Measurements from ENCODE around the gene NDEL1. TPM values are rescaled to one million over a fixed set of nuclear protein-coding genes. Genes with fewer than 3 reads are reported as not detected.

The NDEL1 gene
- total RNA-seq, 1 experiment from 2014 or later: 38.4 TPM

DNA sequence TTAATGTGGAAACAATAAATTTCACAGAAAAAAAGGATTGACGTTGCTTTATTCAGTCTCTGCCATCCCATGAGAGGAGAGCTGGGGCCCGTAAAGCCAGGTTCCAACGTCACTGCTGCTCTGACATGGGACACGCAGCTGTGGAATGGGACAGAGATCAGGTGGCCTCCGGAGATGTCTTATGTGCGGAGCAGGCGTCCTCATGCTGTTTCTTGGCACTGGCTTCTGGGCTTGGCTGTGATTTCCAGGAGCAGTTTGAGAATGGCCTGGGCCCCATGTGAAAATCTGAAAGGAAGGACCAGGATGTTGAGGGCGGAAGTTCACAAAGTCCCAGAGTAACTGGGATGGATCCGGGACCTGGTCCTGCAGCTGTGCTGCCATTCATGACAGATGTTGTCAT is 32.4 kb downstream of the NDEL1 start:
- no peaks in the 10 kb centered on the region for H3K23me2 ChIP-seq (ENCODE audit: insufficient read length, low read depth, low read length, poor library complexity, severe bottlenecking)
- no peaks in the 10 kb centered on the region for H3K79me2 ChIP-seq (ENCODE audit: insufficient read depth, low read length)
- H3K4me2 ChIP-seq (ENCODE audit: insufficient read depth, insufficient read length, low read length): no peak overlapping the region
- H3K4me1 ChIP-seq (ENCODE audit: insufficient read depth, low read length): no peaks in the 10 kb centered on the region
- H2BK12ac ChIP-seq (ENCODE audit: insufficient read length, low read depth, low read length): no peak overlapping the region
- H3K18ac ChIP-seq (ENCODE audit: insufficient read length, low read depth, low read length): no peak overlapping the region
- no peak overlapping the region for H2BK120ac ChIP-seq (ENCODE audit: low read depth, low read length, poor library complexity, severe bottlenecking)
- no peak overlapping the region for H2AFZ ChIP-seq (ENCODE audit: low read length)
- no peak for DNase-seq
- H3K9me3 ChIP-seq (ENCODE audit: control insufficient read depth, low read depth, low read length): no peaks in the 10 kb centered on the region
- no peak overlapping the region for H3K4ac ChIP-seq (ENCODE audit: low read depth, low read length)
- TF ChIP-seq, protein P1, sequence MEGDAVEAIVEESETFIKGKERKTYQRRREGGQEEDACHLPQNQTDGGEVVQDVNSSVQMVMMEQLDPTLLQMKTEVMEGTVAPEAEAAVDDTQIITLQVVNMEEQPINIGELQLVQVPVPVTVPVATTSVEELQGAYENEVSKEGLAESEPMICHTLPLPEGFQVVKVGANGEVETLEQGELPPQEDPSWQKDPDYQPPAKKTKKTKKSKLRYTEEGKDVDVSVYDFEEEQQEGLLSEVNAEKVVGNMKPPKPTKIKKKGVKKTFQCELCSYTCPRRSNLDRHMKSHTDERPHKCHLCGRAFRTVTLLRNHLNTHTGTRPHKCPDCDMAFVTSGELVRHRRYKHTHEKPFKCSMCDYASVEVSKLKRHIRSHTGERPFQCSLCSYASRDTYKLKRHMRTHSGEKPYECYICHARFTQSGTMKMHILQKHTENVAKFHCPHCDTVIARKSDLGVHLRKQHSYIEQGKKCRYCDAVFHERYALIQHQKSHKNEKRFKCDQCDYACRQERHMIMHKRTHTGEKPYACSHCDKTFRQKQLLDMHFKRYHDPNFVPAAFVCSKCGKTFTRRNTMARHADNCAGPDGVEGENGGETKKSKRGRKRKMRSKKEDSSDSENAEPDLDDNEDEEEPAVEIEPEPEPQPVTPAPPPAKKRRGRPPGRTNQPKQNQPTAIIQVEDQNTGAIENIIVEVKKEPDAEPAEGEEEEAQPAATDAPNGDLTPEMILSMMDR (conservative IDR thresholded peaks at IDR 0.05): no peak
- H3K23ac ChIP-seq (ENCODE audit: insufficient read length, low read depth, low read length): no peak overlapping the region
- no peak overlapping the region for H2BK5ac ChIP-seq (ENCODE audit: insufficient read length, low read length)
- H3K9me3 Mint-ChIP-seq: no peaks in the 10 kb centered on the region
- H4K5ac ChIP-seq (ENCODE audit: insufficient read length, low read depth, low read length): no peak overlapping the region
- H4K91ac ChIP-seq (ENCODE audit: insufficient read length, low read depth, low read length): no peak overlapping the region
- no peak overlapping the region for H3K27ac ChIP-seq (ENCODE audit: insufficient read length, low read depth, low read length)
- H3K79me1 ChIP-seq (ENCODE audit: insufficient read depth, low read depth, low read length, poor library complexity, severe bottlenecking): no peaks in the 10 kb centered on the region
- no peak overlapping the region for H3K4me3 Mint-ChIP-seq
- peaks cover 3% of the 10 kb centered on the region for H4K20me1 ChIP-seq (ENCODE audit: control insufficient read depth, insufficient read depth, insufficient read length)
- no peak overlapping the region for H3K14ac ChIP-seq (ENCODE audit: insufficient read depth, low read length)
- H3K9ac ChIP-seq (ENCODE audit: extremely low read depth, insufficient read length, low read length): no peak overlapping the region
- no peak overlapping the region for H2BK20ac ChIP-seq (ENCODE audit: low read depth, low read length, poor library complexity, severe bottlenecking)
- peak overlapping the region in 1 of 3 experiments; percentile 77; a peak in 2 of 7 replicates for H3K27ac Mint-ChIP-seq
- H3K4me1 Mint-ChIP-seq: peaks cover 5 to 8% of the 10 kb centered on the region in 2 experiments; a peak in 3 of 4 replicates
- no peak overlapping the region for H2AK5ac ChIP-seq (ENCODE audit: insufficient read length, low read length)
- H3K56ac ChIP-seq (ENCODE audit: insufficient read length, low read depth, low read length): no peak overlapping the region
- H2BK15ac ChIP-seq (ENCODE audit: low read depth, low read length): no peak overlapping the region
- H4K8ac ChIP-seq (replicated peaks; ENCODE audit: insufficient read length, low read depth, low read length): no peak overlapping the region
- no peaks in the 10 kb centered on the region for H3K27me3 Mint-ChIP-seq (ENCODE audit: low read depth)
- H3T11ph ChIP-seq (ENCODE audit: low read length): no peak overlapping the region
- no CpG with 5 or more reads among the region's 9 CpGs for WGBS (ENCODE audit: extremely low coverage, insufficient read length, low lambda C conversion rate)
- H3K36me3 Mint-ChIP-seq (ENCODE audit: insufficient read depth in 1 of 3, low read depth in 3 of 3): peaks cover 2 to 40% (median 24%) of the 10 kb centered on the region in 3 experiments; a peak in 6 of 7 replicates
- no peaks in the 10 kb centered on the region for H3K27me3 ChIP-seq (ENCODE audit: insufficient read depth, low read length)

Measured in H9 (cell line).